Measurements from ENCODE around the gene KRT31.
A peak's percentile ranks its signal among the peaks of the same experiment; 100 is the strongest.

Gene KRT31

DNA sequence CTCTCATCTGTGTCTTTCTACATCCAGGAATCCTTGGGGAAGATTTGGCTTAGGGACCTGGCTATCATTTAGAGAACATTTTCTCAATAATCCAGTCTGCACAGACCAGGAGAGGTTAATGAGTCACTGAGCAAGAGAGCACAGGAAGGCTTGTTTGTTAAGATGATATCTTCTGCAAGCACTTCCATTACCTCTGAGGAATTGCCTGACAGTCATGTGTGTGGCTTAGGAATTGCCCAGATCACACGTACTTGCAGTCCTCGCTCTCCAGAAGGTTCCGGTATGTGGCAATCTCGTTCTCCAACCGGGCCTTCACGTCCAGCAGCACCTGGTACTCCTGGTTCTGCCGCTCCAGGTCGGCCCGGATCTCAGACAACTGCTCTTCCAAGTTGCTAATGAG is 23.7 kb upstream of the KRT31 start:
- Mint-ChIP-seq H3K4me3 (no peak overlapping the region), H3K27me3 (ENCODE audit: low read depth, poor library complexity) (no peaks in the 10 kb centered on the region), H3K36me3 (ENCODE audit: low read depth) (no peaks in the 10 kb centered on the region), H3K27ac (no peak overlapping the region), H3K4me1 (peaks cover 22% of the 10 kb centered on the region), H3K9me3 (no peaks in the 10 kb centered on the region)
- no peak for DNase-seq
- TF ChIP-seq, protein P1, sequence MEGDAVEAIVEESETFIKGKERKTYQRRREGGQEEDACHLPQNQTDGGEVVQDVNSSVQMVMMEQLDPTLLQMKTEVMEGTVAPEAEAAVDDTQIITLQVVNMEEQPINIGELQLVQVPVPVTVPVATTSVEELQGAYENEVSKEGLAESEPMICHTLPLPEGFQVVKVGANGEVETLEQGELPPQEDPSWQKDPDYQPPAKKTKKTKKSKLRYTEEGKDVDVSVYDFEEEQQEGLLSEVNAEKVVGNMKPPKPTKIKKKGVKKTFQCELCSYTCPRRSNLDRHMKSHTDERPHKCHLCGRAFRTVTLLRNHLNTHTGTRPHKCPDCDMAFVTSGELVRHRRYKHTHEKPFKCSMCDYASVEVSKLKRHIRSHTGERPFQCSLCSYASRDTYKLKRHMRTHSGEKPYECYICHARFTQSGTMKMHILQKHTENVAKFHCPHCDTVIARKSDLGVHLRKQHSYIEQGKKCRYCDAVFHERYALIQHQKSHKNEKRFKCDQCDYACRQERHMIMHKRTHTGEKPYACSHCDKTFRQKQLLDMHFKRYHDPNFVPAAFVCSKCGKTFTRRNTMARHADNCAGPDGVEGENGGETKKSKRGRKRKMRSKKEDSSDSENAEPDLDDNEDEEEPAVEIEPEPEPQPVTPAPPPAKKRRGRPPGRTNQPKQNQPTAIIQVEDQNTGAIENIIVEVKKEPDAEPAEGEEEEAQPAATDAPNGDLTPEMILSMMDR (IDR thresholded peaks at IDR 0.05): no peak

DNA sequence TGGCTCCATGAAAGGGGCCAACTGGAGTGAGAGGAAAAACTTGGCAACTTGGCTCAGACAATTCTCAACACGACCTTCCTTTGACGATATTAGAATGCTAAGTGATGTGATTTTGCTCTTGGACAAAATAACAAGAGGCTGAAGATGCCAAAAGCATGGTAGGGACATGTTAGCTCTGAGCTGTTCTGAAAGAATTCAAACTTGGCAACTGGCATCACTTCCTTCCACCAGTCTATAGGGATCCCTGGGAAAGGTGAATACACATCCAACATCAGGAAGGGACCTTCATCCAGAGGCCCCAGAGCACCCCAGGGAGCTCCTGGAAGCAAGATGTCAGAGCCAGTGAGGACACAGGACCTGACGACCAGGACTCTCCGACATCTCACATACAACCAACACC is 22.7 kb upstream of the KRT31 start:
- DNase-seq: no peak
- H3K36me3 Mint-ChIP-seq (ENCODE audit: low read depth): no peaks in the 10 kb centered on the region
- no peaks in the 10 kb centered on the region for H3K9me3 Mint-ChIP-seq
- peaks cover 27% of the 10 kb centered on the region for H3K4me1 Mint-ChIP-seq
- no peak overlapping the region for H3K4me3 Mint-ChIP-seq
- H3K27me3 Mint-ChIP-seq (ENCODE audit: low read depth, poor library complexity): no peaks in the 10 kb centered on the region
- H3K27ac Mint-ChIP-seq: no peak overlapping the region
- TF ChIP-seq, protein P1 (IDR thresholded peaks at IDR 0.05): no peak

DNA sequence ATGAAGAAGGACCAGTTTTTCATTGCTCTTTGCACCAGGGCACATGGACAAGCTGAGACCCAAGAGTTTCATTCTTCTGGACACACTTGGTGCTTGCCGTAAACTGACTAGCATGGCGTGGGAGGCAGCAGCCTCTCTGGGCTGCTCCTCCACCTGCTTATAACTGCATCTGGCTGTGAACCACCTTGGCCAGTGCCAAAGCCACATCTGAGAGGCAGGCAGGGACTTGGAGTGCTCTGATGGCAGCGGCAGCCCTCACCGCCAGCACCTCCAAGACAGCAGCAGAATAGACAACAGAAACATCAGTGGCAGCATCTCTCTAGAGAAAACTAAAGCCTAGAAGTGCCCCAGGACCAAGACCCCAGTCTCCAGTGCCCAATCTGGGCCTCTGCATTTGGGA is 22.3 kb upstream of the KRT31 start:
- no peaks in the 10 kb centered on the region for H3K9me3 Mint-ChIP-seq
- no peak overlapping the region for H3K27ac Mint-ChIP-seq
- DNase-seq: no peak
- TF ChIP-seq, protein P1 (IDR thresholded peaks at IDR 0.05): no peak
- H3K36me3 Mint-ChIP-seq (ENCODE audit: low read depth): no peaks in the 10 kb centered on the region
- no peak overlapping the region for H3K4me3 Mint-ChIP-seq
- no peaks in the 10 kb centered on the region for H3K27me3 Mint-ChIP-seq (ENCODE audit: low read depth, poor library complexity)
- peaks cover 27% of the 10 kb centered on the region for H3K4me1 Mint-ChIP-seq

DNA sequence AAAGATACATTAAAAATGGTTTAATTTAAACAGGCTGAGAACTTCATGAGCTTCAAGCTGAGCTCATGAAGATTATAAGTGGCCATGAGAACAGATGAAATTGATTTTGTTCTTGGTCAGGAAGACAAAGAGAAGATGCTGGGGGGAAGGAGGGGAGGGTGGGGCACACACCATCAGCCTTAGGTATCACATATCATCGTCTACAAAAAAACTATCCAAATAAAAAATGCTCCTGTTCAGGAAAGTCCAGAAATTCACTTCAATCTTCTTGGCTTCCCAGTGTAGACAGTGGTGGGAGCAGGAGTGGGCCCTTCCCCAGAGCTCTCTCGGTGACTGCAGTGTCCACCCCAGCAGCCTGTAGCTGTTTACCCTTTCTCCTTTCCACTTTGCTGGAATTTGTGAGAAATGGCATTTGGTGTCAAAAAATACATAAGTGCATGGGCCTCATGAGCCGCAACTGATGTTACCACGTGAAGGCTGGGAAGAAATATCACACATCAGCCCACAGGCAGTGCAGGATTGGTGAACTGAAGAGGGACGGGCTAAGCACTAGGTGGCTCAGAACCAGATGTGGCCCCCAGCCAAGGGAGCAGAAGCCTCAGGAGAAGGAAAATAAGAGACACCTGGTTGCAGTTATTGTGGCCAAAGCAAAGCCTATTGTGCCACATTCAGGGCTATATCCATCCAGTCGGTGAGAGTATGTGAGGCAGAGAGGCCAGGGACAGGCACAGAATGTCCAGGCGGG is 20.9 kb upstream of the KRT31 start:
- no peak overlapping the region for H3K27ac Mint-ChIP-seq
- TF ChIP-seq, protein P1 (IDR thresholded peaks at IDR 0.05): no peak
- peaks cover 33% of the 10 kb centered on the region for H3K4me1 Mint-ChIP-seq
- no peak overlapping the region for H3K4me3 Mint-ChIP-seq
- no peaks in the 10 kb centered on the region for H3K36me3 Mint-ChIP-seq (ENCODE audit: low read depth)
- DNase-seq: no peak
- no peaks in the 10 kb centered on the region for H3K9me3 Mint-ChIP-seq
- no peaks in the 10 kb centered on the region for H3K27me3 Mint-ChIP-seq (ENCODE audit: low read depth, poor library complexity)

DNA sequence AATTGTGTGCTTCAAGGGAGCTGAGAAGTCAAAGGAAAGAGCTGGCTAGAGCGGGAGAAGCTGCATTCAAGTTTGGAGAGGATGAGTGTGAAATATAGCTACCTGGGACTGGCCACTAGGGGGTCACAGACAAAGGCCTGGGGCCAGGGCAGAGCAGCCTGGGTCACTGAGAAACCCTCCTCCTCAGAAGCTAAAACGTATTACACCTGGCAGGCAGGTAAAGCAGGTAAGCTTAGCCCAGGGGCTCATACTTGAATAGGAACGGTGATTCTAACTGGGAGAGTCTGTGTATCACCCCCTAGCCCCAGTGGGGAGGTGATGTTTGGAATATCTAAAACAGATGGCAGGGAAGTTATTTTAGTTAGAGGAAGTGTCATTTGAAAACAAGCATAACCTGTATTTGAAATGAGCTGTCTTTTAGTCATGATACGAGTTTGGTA is 20.2 kb upstream of the KRT31 start:
- Mint-ChIP-seq H3K4me3 (no peak overlapping the region), H3K27me3 (ENCODE audit: low read depth, poor library complexity) (no peaks in the 10 kb centered on the region), H3K4me1 (peaks cover 37% of the 10 kb centered on the region), H3K9me3 (no peaks in the 10 kb centered on the region), H3K27ac (no peak overlapping the region), H3K36me3 (ENCODE audit: low read depth) (no peaks in the 10 kb centered on the region)
- TF ChIP-seq, protein P1 (IDR thresholded peaks at IDR 0.05): peak; percentile 40
- no peak for DNase-seq

DNA sequence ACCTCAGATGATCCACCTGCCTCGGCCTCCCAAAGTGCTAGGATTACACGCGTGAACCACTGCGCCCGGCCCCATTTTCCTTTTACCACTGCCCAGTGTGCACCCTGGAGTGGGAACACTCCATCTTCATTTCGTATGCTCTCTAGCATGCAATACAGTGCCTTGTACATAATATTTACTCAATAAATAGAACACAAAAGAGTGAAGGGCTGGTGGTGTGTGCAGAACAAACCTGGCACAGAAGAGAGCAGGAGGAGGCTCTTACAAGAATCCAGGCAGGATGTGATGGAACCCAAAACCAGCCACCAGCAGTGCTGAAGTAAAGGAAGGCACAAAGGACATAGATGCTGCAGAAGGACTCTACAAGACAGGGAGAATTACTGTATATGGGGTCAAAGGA is 19.7 kb upstream of the KRT31 start:
- no peak for DNase-seq
- Mint-ChIP-seq H3K4me1 (peaks cover 37% of the 10 kb centered on the region), H3K27ac (no peak overlapping the region), H3K27me3 (ENCODE audit: low read depth, poor library complexity) (no peaks in the 10 kb centered on the region), H3K36me3 (ENCODE audit: low read depth) (no peaks in the 10 kb centered on the region), H3K4me3 (no peak overlapping the region), H3K9me3 (no peaks in the 10 kb centered on the region)
- TF ChIP-seq, protein P1 (IDR thresholded peaks at IDR 0.05): no peak

Data from nephron progenitor cell (in vitro differentiated cells).